Neural cell (in vitro differentiated cells): ENCODE results near the gene LTO1. TPM values are rescaled to one million over a fixed set of nuclear protein-coding genes. Genes with fewer than 3 reads are reported as not detected.

ENCODE experiments used
- H2AFZ ChIP-seq: fragments of 200-600, 300-800 bp; sonication (generic), shearing (Covaris generic); 2 replicates; pipeline ENCODE4 v1.6.0; 2014; ENCODE audit warnings: low read depth, mild to moderate bottlenecking, antibody characterized with exemption, low read length, moderate library complexity
- H3F3A ChIP-seq: fragments of 200-600 bp; shearing (Covaris generic); 2 replicates; pipeline ENCODE4 v1.6.1; 2016; ENCODE audit warnings: mild to moderate bottlenecking, moderate library complexity, mixed read lengths, antibody characterized with exemption, low read length; ENCODE audit not compliant: insufficient read depth, poor library complexity, severe bottlenecking
- H3K27ac ChIP-seq: fragments of 200-600, 300-800 bp; sonication (generic), shearing (Covaris generic); 2 replicates; pipeline ENCODE4 v1.5.1; 2014; ENCODE audit warnings: mild to moderate bottlenecking, low read length, moderate library complexity
- H3K27me3 ChIP-seq: fragments of 300-800, 200-600 bp; sonication (generic), shearing (Covaris generic); 2 replicates; pipeline ENCODE4 v1.6.0; 2014; ENCODE audit warnings: mild to moderate bottlenecking, low read depth, low read length, moderate library complexity; ENCODE audit not compliant: insufficient read depth
- H3K36me3 ChIP-seq: fragments of 300-800, 200-600 bp; sonication (generic), shearing (Covaris generic); 2 replicates; pipeline ENCODE4 v1.5.1; 2014; ENCODE audit warnings: mild to moderate bottlenecking, antibody characterized with exemption, low read length, moderate library complexity; ENCODE audit not compliant: insufficient read depth
- H3K4me2 ChIP-seq: fragments of 300-800, 200-600 bp; sonication (generic), shearing (Covaris generic); 2 replicates; pipeline ENCODE4 v1.6.0; 2014; ENCODE audit warnings: mild to moderate bottlenecking, low read length
- H3K4me3 ChIP-seq: fragments of 300-800, 200-600 bp; sonication (generic), shearing (Covaris generic); 2 replicates; pipeline ENCODE4 v1.5.1; 2014; ENCODE audit warnings: mild to moderate bottlenecking, low read length, moderate library complexity
- H3K79me2 ChIP-seq: fragments of 200-600 bp; shearing (Covaris generic); replicated peaks from 2 replicates; pipeline ENCODE4 v1.6.0; 2014; ENCODE audit warnings: mild to moderate bottlenecking, low read length, moderate library complexity; ENCODE audit not compliant: insufficient read depth
- H3K9ac ChIP-seq: fragments of 300-800, 200-600 bp; sonication (generic), shearing (Covaris generic); 2 replicates; pipeline ENCODE4 v1.6.1; 2016; ENCODE audit warnings: mild to moderate bottlenecking, low read length, mixed read lengths
- H3K9me2 ChIP-seq: fragments of 200-600 bp; shearing (Covaris generic); 2 replicates; pipeline ENCODE4 v1.6.1; 2016; ENCODE audit warnings: mild to moderate bottlenecking, low read length, mixed read lengths; ENCODE audit not compliant: insufficient read depth
- H3K9me3 ChIP-seq: fragments of 200-600, 300-800 bp; sonication (generic), shearing (Covaris generic); 2 replicates; pipeline ENCODE4 v1.6.1; 2016; ENCODE audit warnings: mild to moderate bottlenecking, mixed run types, low read length, moderate library complexity, mixed read lengths
- H4K20me1 ChIP-seq: fragments of 200-600 bp; shearing (Covaris generic); 2 replicates; pipeline ENCODE4 v1.6.1; 2016; ENCODE audit warnings: mild to moderate bottlenecking, mixed run types; ENCODE audit not compliant: insufficient read depth
- CTCF ChIP-seq: fragments of 450-650 bp; IDR thresholded peaks from 2 replicates; pipeline ENCODE4 v1.5.1; 2014; ENCODE audit warnings: antibody characterized with exemption, mild to moderate bottlenecking, moderate library complexity; ENCODE audit not compliant: poor library complexity, severe bottlenecking
- EP300 ChIP-seq: fragments of 450-650 bp; conservative IDR thresholded peaks from 2 replicates; pipeline ENCODE4 v1.6.1; 2014; ENCODE audit warnings: antibody characterized with exemption, mild to moderate bottlenecking, moderate library complexity; ENCODE audit not compliant: poor library complexity, severe bottlenecking
- EZH2 ChIP-seq: fragments of 200-600, 300-800 bp; shearing (Covaris generic), sonication (generic); IDR thresholded peaks from 2 replicates; pipeline ENCODE4 v1.6.1; 2014; ENCODE audit warnings: antibody characterized with exemption, low read length, borderline replicate concordance, mild to moderate bottlenecking; ENCODE audit not compliant: insufficient read depth, poor library complexity, severe bottlenecking
- MXI1 ChIP-seq: fragments of 450-650 bp; conservative IDR thresholded peaks from 2 replicates; pipeline ENCODE4 v1.6.1; 2014; ENCODE audit warnings: antibody characterized with exemption, mild to moderate bottlenecking; ENCODE audit not compliant: poor library complexity, severe bottlenecking
- POLR2AphosphoS5 ChIP-seq: IDR thresholded peaks from 2 replicates; pipeline ENCODE4 v1.6.1; 2012
- RAD21 ChIP-seq: fragments of 450-650 bp; conservative IDR thresholded peaks from 2 replicates; pipeline ENCODE4 v1.6.1; 2014; ENCODE audit warnings: antibody characterized with exemption, mild to moderate bottlenecking, moderate library complexity
- REST ChIP-seq: IDR thresholded peaks from 2 replicates; pipeline ENCODE4 v1.6.1; 2012; ENCODE audit warnings: borderline replicate concordance
- SMC3 ChIP-seq: fragments of 450-650 bp; conservative IDR thresholded peaks from 2 replicates; pipeline ENCODE4 v1.6.1; 2014; ENCODE audit warnings: antibody characterized with exemption, mild to moderate bottlenecking, moderate library complexity; ENCODE audit not compliant: poor library complexity
- TAF1 ChIP-seq: IDR thresholded peaks from 2 replicates; pipeline ENCODE4 v1.6.1; 2012; ENCODE audit warnings: low read depth
- polyA plus RNA-seq: library from polyadenylated mRNA; depleted of rRNA; stranded (reverse); fragments of >200 nt; gene quantifications from 2 replicates; pipeline ENCODE4 v1.2.3, GENCODE V29; 2014

The LTO1 gene
- polyA plus RNA-seq, 1 donor from 2014 or later = 44.4 TPM

DNA sequence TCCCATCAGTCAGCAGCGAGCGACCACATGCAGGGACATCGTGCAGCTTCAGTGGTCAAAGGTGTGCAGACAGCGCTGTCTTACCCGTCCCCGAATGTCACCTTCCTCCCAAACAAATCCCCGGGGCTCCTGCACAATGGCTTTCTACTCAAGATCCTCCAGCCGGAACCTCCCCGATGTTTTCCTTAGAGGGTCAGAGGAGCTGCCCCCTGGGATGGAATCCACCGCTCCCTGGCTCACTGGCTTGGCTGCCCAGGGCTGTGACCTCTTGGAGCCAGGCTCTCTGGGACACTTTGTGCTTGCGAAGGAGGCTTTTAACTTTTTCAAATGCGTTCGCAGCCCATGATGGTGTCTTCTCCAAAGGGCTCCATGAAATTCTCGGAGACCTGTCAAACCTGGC, 46.0 kb upstream of the LTO1 start:
- Histone ChIP-seq H3K4me3 (no peak overlapping the region), H3K36me3 (no peaks in the 10 kb centered on the region), H3K27ac (no peak overlapping the region), H2AFZ (no peak overlapping the region), H3K9me3 (no peaks in the 10 kb centered on the region), H3K27me3 (no peaks in the 10 kb centered on the region), H3F3A (no peaks in the 10 kb centered on the region), H3K4me2 (no peak overlapping the region), H3K9me2 (no peaks in the 10 kb centered on the region), H3K9ac (no peak overlapping the region), H3K79me2 (no peaks in the 10 kb centered on the region), H4K20me1 (no peaks in the 10 kb centered on the region)
- TF ChIP-seq CTCF (no peak), TAF1 (no peak), EP300 (no peak), POLR2AphosphoS5 (no peak), EZH2 (no peak), MXI1 (no peak), SMC3 (no peak), RAD21 (no peak), REST (no peak)

DNA sequence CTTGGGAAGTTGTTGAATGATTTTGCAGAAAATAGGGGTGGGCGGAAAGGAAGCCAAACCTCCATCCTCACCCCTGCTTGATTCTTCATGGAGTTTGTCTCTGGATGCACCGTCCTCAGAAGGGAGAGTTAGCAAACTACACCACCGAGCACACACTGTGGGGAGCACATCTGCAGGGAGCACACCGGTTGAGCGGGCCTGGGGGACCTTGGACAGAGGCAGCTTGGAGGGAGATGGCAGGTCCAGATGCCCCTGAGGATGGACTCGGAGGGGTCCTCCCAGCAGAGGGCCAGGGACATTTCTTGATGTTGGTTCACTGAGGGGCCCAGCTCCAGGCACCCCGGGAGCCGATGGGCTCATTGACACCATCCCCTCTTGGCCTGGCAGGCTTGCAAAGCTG, 43.8 kb upstream of the LTO1 start:
- H3K79me2 ChIP-seq = no peaks in the 10 kb centered on the region
- no peaks in the 10 kb centered on the region for H3K36me3 ChIP-seq
- H3K9ac ChIP-seq = no peak overlapping the region
- H4K20me1 ChIP-seq = no peaks in the 10 kb centered on the region
- no peaks in the 10 kb centered on the region for H3K9me3 ChIP-seq
- TF ChIP-seq TAF1 (no peak), SMC3 (no peak), EP300 (no peak), RAD21 (no peak), EZH2 (no peak), REST (no peak), MXI1 (no peak), POLR2AphosphoS5 (no peak), CTCF (no peak)
- H3K4me2 ChIP-seq = no peak overlapping the region
- H3K4me3 ChIP-seq = no peak overlapping the region
- H3K27ac ChIP-seq = no peak overlapping the region
- H2AFZ ChIP-seq = no peak overlapping the region
- no peaks in the 10 kb centered on the region for H3K27me3 ChIP-seq
- no peaks in the 10 kb centered on the region for H3F3A ChIP-seq
- no peaks in the 10 kb centered on the region for H3K9me2 ChIP-seq
